Dendritic cell treated with granulocyte-macrophage colony-stimulating factor and Interleukin-4, amounts not matched to agents 40 ng/mL and 50 ng/mL, for 4 days (primary cell): ENCODE results near the gene UTRN.

Experiments used
- H3K27ac Mint-ChIP-seq: one replicate; pipeline ENCODE4 v1.8.0; 2022; ENCODE audit warnings: mild to moderate bottlenecking, mixed read lengths
- H3K27me3 Mint-ChIP-seq: one replicate; pipeline ENCODE4 v1.8.0; 2022; ENCODE audit warnings: mild to moderate bottlenecking, mixed read lengths
- H3K36me3 Mint-ChIP-seq: one replicate; pipeline ENCODE4 v1.8.0; 2022; ENCODE audit warnings: low read depth, mixed read lengths
- H3K4me1 Mint-ChIP-seq: one replicate; pipeline ENCODE4 v1.8.0; 2022; ENCODE audit warnings: low read depth, mixed read lengths
- H3K4me3 Mint-ChIP-seq: one replicate; pipeline ENCODE4 v1.8.0; 2022; ENCODE audit warnings: mild to moderate bottlenecking, moderate library complexity, mixed read lengths
- H3K9me3 Mint-ChIP-seq: one replicate; pipeline ENCODE4 v1.8.0; 2022; ENCODE audit warnings: mixed read lengths
- intact Hi-C: fragments of 100-400 bp; cut with micrococcal nuclease; formaldehyde crosslinking; loops from one replicate; pipeline ENCODE4 v1.15.0; 2022

UTRN gene

GRCh38 chr6:144292372-144292771 lies 7.2 kb downstream of the UTRN start:
- H3K9me3 Mint-ChIP-seq, result no peaks in the 10 kb centered on the region
- no peaks in the 10 kb centered on the region for H3K27me3 Mint-ChIP-seq
- H3K4me3 Mint-ChIP-seq, result no peak overlapping the region
- H3K36me3 Mint-ChIP-seq, result peaks cover 53% of the 10 kb centered on the region
- no peak overlapping the region for H3K27ac Mint-ChIP-seq
- intact Hi-C loops, result no loop called here
- peaks cover 31% of the 10 kb centered on the region for H3K4me1 Mint-ChIP-seq

- Mint-ChIP-seq H3K4me1 (peaks cover 26% of the 10 kb centered on the region), H3K27ac (no peak overlapping the region), H3K4me3 (no peak overlapping the region), H3K36me3 (peaks cover 54% of the 10 kb centered on the region), H3K9me3 (no peaks in the 10 kb centered on the region), H3K27me3 (no peaks in the 10 kb centered on the region)
- intact Hi-C loops, result no loop called here
These were observed 8.9 kb downstream of the UTRN start for GRCh38 chr6:144294016-144294415.

- Mint-ChIP-seq H3K4me3 (no peak overlapping the region), H3K27ac (no peak overlapping the region), H3K4me1 (peaks cover 26% of the 10 kb centered on the region), H3K36me3 (peaks cover 48% of the 10 kb centered on the region), H3K27me3 (no peaks in the 10 kb centered on the region), H3K9me3 (no peaks in the 10 kb centered on the region)
- intact Hi-C loops, result no loop called here
These were observed 10.1 kb downstream of the UTRN start for GRCh38 chr6:144295211-144295610.

GRCh38 chr6:144295981-144296767 lies 11.0 kb downstream of the UTRN start:
- Mint-ChIP-seq H3K27ac (no peak overlapping the region), H3K27me3 (no peaks in the 10 kb centered on the region), H3K36me3 (peaks cover 41% of the 10 kb centered on the region), H3K4me3 (no peak overlapping the region), H3K4me1 (peaks cover 22% of the 10 kb centered on the region), H3K9me3 (no peaks in the 10 kb centered on the region)
- intact Hi-C loops, result no loop called here

GRCh38 chr6:144296973-144297372 lies 11.8 kb downstream of the UTRN start:
- peak overlapping the region; percentile 31 for H3K27ac Mint-ChIP-seq
- peaks cover 38% of the 10 kb centered on the region for H3K36me3 Mint-ChIP-seq
- intact Hi-C loops, result no loop called here
- H3K4me1 Mint-ChIP-seq, result peaks cover 20% of the 10 kb centered on the region
- H3K9me3 Mint-ChIP-seq, result no peaks in the 10 kb centered on the region
- no peak overlapping the region for H3K4me3 Mint-ChIP-seq
- no peaks in the 10 kb centered on the region for H3K27me3 Mint-ChIP-seq

GRCh38 chr6:144297511-144298100 lies 12.5 kb downstream of the UTRN start:
- peaks cover 22% of the 10 kb centered on the region for H3K4me1 Mint-ChIP-seq
- H3K4me3 Mint-ChIP-seq, result no peak overlapping the region
- H3K27me3 Mint-ChIP-seq, result no peaks in the 10 kb centered on the region
- H3K27ac Mint-ChIP-seq, result peak overlapping the region; percentile 31
- H3K36me3 Mint-ChIP-seq, result peaks cover 38% of the 10 kb centered on the region
- no peaks in the 10 kb centered on the region for H3K9me3 Mint-ChIP-seq
- intact Hi-C loops, result no loop called here

- Mint-ChIP-seq H3K9me3 (no peaks in the 10 kb centered on the region), H3K4me3 (no peak overlapping the region), H3K36me3 (peaks cover 38% of the 10 kb centered on the region), H3K27ac (no peak overlapping the region), H3K27me3 (no peaks in the 10 kb centered on the region), H3K4me1 (peaks cover 25% of the 10 kb centered on the region)
- intact Hi-C loops, result no loop called here
These were observed 13.1 kb downstream of the UTRN start for GRCh38 chr6:144298194-144298593.

- intact Hi-C loops, result no loop called here
- no peaks in the 10 kb centered on the region for H3K9me3 Mint-ChIP-seq
- H3K36me3 Mint-ChIP-seq, result peaks cover 38% of the 10 kb centered on the region
- H3K4me1 Mint-ChIP-seq, result peaks cover 25% of the 10 kb centered on the region
- no peak overlapping the region for H3K27ac Mint-ChIP-seq
- H3K27me3 Mint-ChIP-seq, result no peaks in the 10 kb centered on the region
- no peak overlapping the region for H3K4me3 Mint-ChIP-seq
These were observed 13.8 kb downstream of the UTRN start for GRCh38 chr6:144298916-144299315.

- Mint-ChIP-seq H3K9me3 (no peaks in the 10 kb centered on the region), H3K36me3 (peaks cover 13% of the 10 kb centered on the region), H3K4me1 (peaks cover 21% of the 10 kb centered on the region), H3K4me3 (no peak overlapping the region), H3K27ac (no peak overlapping the region), H3K27me3 (no peaks in the 10 kb centered on the region)
- intact Hi-C loops, result no loop called here
These were observed 17.7 kb downstream of the UTRN start for GRCh38 chr6:144302701-144303372.

- H3K27me3 Mint-ChIP-seq, result no peaks in the 10 kb centered on the region
- H3K36me3 Mint-ChIP-seq, result peaks cover 27% of the 10 kb centered on the region
- no peak overlapping the region for H3K27ac Mint-ChIP-seq
- H3K9me3 Mint-ChIP-seq, result no peaks in the 10 kb centered on the region
- peaks cover 21% of the 10 kb centered on the region for H3K4me1 Mint-ChIP-seq
- no peak overlapping the region for H3K4me3 Mint-ChIP-seq
- intact Hi-C loops, result no loop called here
These were observed 19.2 kb downstream of the UTRN start for GRCh38 chr6:144304223-144304848.

GRCh38 chr6:144305567-144305966 lies 20.4 kb downstream of the UTRN start:
- Mint-ChIP-seq H3K27me3 (no peaks in the 10 kb centered on the region), H3K9me3 (no peaks in the 10 kb centered on the region), H3K4me1 (peaks cover 21% of the 10 kb centered on the region), H3K27ac (no peak overlapping the region), H3K36me3 (peaks cover 35% of the 10 kb centered on the region), H3K4me3 (no peak overlapping the region)
- intact Hi-C loops, result no loop called here

- no peaks in the 10 kb centered on the region for H3K27me3 Mint-ChIP-seq
- no peaks in the 10 kb centered on the region for H3K9me3 Mint-ChIP-seq
- peaks cover 21% of the 10 kb centered on the region for H3K4me1 Mint-ChIP-seq
- peak overlapping the region; percentile 1 for H3K27ac Mint-ChIP-seq
- intact Hi-C loops, result no loop called here
- H3K4me3 Mint-ChIP-seq, result no peak overlapping the region
- peaks cover 35% of the 10 kb centered on the region for H3K36me3 Mint-ChIP-seq
These were observed 20.9 kb downstream of the UTRN start for GRCh38 chr6:144305985-144306384.

GRCh38 chr6:144307880-144308279 lies 22.7 kb downstream of the UTRN start:
- Mint-ChIP-seq H3K27me3 (no peaks in the 10 kb centered on the region), H3K27ac (no peak overlapping the region)

GRCh38 chr6:144310765-144311164 lies 25.6 kb downstream of the UTRN start:
- Mint-ChIP-seq H3K4me1 (peaks cover 23% of the 10 kb centered on the region), H3K9me3 (no peaks in the 10 kb centered on the region), H3K27ac (no peak overlapping the region), H3K4me3 (no peak overlapping the region), H3K36me3 (peaks cover 25% of the 10 kb centered on the region), H3K27me3 (no peaks in the 10 kb centered on the region)
- intact Hi-C loops, result no loop called here

More at GRCh38 chr6:144307880-144308279, 22.7 kb downstream of the UTRN start:
- intact Hi-C loops, result no loop called here
- H3K36me3 Mint-ChIP-seq, result peaks cover 25% of the 10 kb centered on the region
- peaks cover 20% of the 10 kb centered on the region for H3K4me1 Mint-ChIP-seq
- H3K9me3 Mint-ChIP-seq, result no peaks in the 10 kb centered on the region
- H3K4me3 Mint-ChIP-seq, result no peak overlapping the region
